ENCODE data around the gene PSAPL1. TPM values are rescaled to one million over a fixed set of nuclear protein-coding genes. Genes with fewer than 3 reads are reported as not detected.

PSAPL1 gene
- total and polyA plus RNA-seq, 9 of the 15 experiments (the other 6 are each of a cell fraction or from before 2014, with no cell fraction given): not detected

DNA sequence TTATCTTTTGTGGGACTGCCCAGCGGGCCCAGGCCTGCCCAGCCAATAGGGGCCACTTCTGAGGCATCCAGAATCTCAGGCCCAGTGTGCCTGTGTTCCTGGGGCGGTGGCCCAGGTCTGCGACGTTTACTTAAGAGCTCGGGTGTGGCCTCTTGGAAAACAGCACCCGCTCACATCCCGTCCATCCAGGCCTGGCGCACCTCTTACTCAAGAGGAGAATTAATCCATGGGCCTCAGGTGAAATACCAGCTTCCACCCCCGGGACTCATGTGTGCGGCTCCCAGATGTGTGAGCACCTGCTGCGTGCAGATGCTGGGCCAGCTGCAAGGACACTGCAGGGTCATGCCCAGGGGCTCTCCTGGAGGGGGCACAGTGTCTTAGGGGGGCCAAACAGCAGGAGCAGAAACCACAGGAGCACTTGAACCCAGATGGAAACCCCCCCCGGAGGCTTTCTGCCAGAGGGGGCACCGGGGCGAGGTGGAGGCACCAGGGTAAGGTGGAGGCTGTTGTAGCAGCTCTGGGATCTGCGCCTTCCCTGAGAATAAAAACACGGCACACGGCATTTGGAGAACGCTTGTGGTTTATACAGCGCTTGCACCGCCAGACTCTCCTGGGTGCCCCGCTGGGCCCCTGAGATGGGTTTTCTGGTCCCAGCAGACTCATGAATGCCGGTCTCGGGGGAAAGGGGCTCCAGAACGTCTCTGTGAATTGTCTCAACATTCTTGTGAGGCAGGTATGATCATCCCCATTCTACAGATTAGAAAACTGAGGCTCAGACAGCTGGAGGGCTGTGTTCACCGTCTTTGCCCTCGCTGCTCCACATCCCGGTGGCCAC is 2.8 kb downstream of the PSAPL1 start:
- intact Hi-C loops (cut with micrococcal nuclease): no loop called here
- FAIRE-seq: no peak
- TF ChIP-seq ZBTB11 (CRISPR knock-in tag; IDR thresholded peaks at IDR 0.05): no peak
- TF ChIP-seq ZBTB33 (CRISPR knock-in tag; IDR thresholded peaks at IDR 0.05): no peak
- TF ChIP-seq POLR2G (IDR thresholded peaks at IDR 0.05; ENCODE audit: low read depth, low read length): no peak
- TF ChIP-seq ETV1 (tag; conservative IDR thresholded peaks at IDR 0.05; ENCODE audit: low read depth): no peak
- no peak for TF ChIP-seq GTF2F1 (IDR thresholded peaks at IDR 0.05; ENCODE audit: low read depth, low read length)
- no peak for TF ChIP-seq ZNF764 (CRISPR knock-in tag; IDR thresholded peaks at IDR 0.05; ENCODE audit: low read depth)
- TF ChIP-seq CLOCK (CRISPR knock-in tag; IDR thresholded peaks at IDR 0.05; ENCODE audit: borderline replicate concordance): no peak
- no peak for TF ChIP-seq CBX1 (IDR thresholded peaks at IDR 0.05; ENCODE audit: low read depth)
- TF ChIP-seq ZNF174 (CRISPR knock-in tag; IDR thresholded peaks at IDR 0.05): no peak
- TF ChIP-seq HOXB6 (CRISPR knock-in tag; IDR thresholded peaks at IDR 0.05; ENCODE audit: borderline replicate concordance): no peak
- no peak for TF ChIP-seq EZH2 (IDR thresholded peaks at IDR 0.05; ENCODE audit: borderline replicate concordance, low read depth, low read length)
- TF ChIP-seq ZBTB7A (IDR thresholded peaks at IDR 0.05; ENCODE audit: borderline replicate concordance, control insufficient read depth, low read depth, low read length): no peak

More for the DNA sequence above, 2.8 kb downstream of the PSAPL1 start:
- no peak overlapping the region for H3K4me2 ChIP-seq (ENCODE audit: insufficient read depth, low read length)
- BruUV-seq (replicated peaks): no TSS peak
- no peak overlapping the region for H3K9ac ChIP-seq (ENCODE audit: insufficient read depth in 1 of 2, low read depth in 2 of 2, low read length in 2 of 2)
- H2AFZ ChIP-seq (ENCODE audit: low read depth, low read length): no peak overlapping the region
- DNase-seq (ENCODE audit: extremely low read depth in 1 of 4, low spot score in 3 of 4) (no peak), ATAC-seq (no peak)
- H3K27me3 ChIP-seq (ENCODE audit: control insufficient read depth in 2 of 2, insufficient read depth in 2 of 2, low read length in 2 of 2): peaks cover 0 to 65% of the 10 kb centered on the region in 2 experiments; a peak in 3 of 5 replicates
- 2% methylated on average over 27 of the region's 27 CpGs for WGBS (ENCODE audit: insufficient coverage, low coverage, missing lambda C conversion rate)
- H3K36me3 ChIP-seq (ENCODE audit: control insufficient read depth, insufficient read depth, low read length): no peaks in the 10 kb centered on the region
- CTCF ChIA-PET (ENCODE audit: low intra/inter-chr PET ratio): no interaction called here
- H3K9me3 ChIP-seq (replicated peaks; ENCODE audit: control insufficient read depth, insufficient read depth, low read depth, low read length): no peaks in the 10 kb centered on the region
- no peak overlapping the region for H3K4me3 ChIP-seq
- POLR2A ChIA-PET: interaction anchor here (1.6 kb wide), 1 partner anchor 23 kb away, joined by 4 read pairs; no protein-coding TSS in a partner anchor
- H3K4me1 ChIP-seq (replicated peaks in 1 of 2; ENCODE audit: control insufficient read depth in 2 of 2, insufficient read depth in 2 of 2, low read length in 2 of 2): peaks cover 0 to 7% of the 10 kb centered on the region in 2 experiments; a peak in 2 of 5 replicates
- peaks cover 11% of the 10 kb centered on the region for H4K20me1 ChIP-seq (replicated peaks; ENCODE audit: control insufficient read depth, insufficient read depth, low read length)
- H3K27ac ChIP-seq (ENCODE audit: extremely low read depth, low read depth, low read length): no peak overlapping the region
- H3K9me1 ChIP-seq (ENCODE audit: control insufficient read depth, insufficient read depth, low read length): no peaks in the 10 kb centered on the region
- no peaks in the 10 kb centered on the region for H3K79me2 ChIP-seq (ENCODE audit: control insufficient read depth, insufficient read depth, low read length)
- in situ Hi-C loops (cut with MboI): no loop called here
